Fibroblast of mammary gland (primary cell): ENCODE results near the gene TEDC1.

Experiments used
- DNase-seq: peaks from one replicate; pipeline ENCODE4 v3.0.0-alpha.2; 2010; ENCODE audit warnings: low read depth
- H3K4me3 ChIP-seq: 2 replicates; pipeline ENCODE4 v1.5.1; 2011; ENCODE audit warnings: low read depth, mild to moderate bottlenecking, low read length, moderate library complexity; ENCODE audit not compliant: control insufficient read depth
- TF ChIP-seq, protein P1 (sequence below): conservative IDR thresholded peaks from 2 replicates; pipeline ENCODE4 v1.5.1; 2011; ENCODE audit warnings: low read depth, low read length, inconsistent platforms; ENCODE audit not compliant: control insufficient read depth, insufficient read depth

The TEDC1 gene

DNA sequence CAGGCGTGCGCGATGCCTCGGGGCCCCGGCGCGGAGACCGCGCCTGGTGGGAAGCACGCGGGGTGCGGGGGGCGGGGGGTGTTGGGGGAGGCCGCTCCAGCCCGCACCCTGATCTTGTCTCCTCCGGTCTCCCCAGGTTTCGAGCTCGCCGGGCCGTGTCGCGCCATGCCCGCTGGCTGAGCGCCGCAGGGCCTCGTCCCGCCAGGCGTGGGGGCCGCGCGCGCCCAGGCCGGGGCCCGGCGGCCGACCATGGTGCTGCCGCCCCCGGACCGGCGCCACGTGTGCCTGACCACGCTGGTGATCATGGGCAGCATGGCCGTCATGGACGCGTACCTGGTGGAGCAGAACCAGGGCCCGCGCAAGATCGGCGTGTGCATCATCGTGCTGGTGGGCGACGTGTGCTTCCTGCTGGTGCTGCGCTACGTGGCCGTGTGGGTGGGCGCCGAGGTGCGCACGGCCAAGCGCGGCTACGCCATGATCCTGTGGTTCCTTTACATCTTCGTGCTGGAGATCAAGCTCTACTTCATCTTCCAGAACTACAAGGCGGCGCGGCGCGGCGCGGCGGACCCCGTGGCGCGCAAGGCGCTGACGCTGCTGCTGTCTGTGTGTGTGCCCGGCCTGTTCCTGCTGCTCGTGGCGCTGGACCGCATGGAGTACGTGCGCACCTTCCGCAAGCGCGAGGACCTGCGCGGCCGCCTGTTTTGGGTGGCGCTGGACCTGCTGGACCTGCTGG lies 37.7 kb downstream of the TEDC1 start:
- TF ChIP-seq, protein P1, sequence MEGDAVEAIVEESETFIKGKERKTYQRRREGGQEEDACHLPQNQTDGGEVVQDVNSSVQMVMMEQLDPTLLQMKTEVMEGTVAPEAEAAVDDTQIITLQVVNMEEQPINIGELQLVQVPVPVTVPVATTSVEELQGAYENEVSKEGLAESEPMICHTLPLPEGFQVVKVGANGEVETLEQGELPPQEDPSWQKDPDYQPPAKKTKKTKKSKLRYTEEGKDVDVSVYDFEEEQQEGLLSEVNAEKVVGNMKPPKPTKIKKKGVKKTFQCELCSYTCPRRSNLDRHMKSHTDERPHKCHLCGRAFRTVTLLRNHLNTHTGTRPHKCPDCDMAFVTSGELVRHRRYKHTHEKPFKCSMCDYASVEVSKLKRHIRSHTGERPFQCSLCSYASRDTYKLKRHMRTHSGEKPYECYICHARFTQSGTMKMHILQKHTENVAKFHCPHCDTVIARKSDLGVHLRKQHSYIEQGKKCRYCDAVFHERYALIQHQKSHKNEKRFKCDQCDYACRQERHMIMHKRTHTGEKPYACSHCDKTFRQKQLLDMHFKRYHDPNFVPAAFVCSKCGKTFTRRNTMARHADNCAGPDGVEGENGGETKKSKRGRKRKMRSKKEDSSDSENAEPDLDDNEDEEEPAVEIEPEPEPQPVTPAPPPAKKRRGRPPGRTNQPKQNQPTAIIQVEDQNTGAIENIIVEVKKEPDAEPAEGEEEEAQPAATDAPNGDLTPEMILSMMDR: no peak
- H3K4me3 ChIP-seq: no peak overlapping the region
- DNase-seq: no peak

DNA sequence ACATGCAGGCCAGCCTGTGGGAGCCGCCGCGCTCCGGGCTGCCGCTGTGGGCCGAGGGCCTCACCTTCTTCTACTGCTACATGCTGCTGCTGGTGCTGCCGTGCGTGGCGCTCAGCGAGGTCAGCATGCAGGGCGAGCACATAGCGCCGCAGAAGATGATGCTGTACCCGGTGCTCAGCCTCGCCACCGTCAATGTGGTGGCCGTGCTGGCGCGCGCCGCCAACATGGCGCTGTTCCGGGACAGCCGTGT lies 38.2 kb downstream of the TEDC1 start:
- DNase-seq: no peak
- TF ChIP-seq, protein P1: no peak
- H3K4me3 ChIP-seq: no peak overlapping the region

DNA sequence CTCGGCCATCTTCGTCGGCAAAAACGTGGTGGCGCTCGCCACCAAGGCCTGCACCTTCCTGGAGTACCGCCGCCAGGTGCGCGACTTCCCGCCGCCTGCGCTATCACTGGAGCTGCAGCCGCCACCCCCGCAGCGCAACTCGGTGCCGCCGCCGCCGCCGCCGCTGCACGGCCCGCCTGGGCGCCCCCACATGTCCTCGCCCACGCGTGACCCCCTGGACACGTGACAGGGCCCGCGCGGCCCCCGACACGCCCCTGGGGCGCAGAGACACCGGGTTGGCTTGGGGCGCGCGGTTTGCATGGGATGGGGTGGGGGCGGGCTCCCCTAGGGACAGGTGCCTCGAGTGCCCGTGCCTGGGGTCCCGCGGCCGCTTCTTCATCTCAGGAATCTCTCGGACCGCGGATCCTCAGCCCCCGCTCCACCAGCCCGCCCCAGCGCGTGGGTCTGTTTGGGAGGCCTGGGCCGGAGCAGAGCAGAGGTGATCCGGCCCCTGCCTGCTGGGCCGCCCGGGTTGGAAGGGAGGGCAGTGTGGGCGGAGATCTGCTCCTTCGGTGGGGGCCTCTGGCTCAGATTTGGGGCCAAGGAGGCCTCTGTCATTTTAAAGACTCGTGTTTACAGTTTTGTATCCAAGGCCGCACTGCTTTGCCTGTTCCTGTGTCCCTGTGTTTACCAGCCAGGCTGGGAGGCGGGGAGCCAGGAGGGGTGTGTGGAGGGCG lies 38.7 kb downstream of the TEDC1 start:
- TF ChIP-seq, protein P1: no peak
- DNase-seq: no peak
- no peak overlapping the region for H3K4me3 ChIP-seq

DNA sequence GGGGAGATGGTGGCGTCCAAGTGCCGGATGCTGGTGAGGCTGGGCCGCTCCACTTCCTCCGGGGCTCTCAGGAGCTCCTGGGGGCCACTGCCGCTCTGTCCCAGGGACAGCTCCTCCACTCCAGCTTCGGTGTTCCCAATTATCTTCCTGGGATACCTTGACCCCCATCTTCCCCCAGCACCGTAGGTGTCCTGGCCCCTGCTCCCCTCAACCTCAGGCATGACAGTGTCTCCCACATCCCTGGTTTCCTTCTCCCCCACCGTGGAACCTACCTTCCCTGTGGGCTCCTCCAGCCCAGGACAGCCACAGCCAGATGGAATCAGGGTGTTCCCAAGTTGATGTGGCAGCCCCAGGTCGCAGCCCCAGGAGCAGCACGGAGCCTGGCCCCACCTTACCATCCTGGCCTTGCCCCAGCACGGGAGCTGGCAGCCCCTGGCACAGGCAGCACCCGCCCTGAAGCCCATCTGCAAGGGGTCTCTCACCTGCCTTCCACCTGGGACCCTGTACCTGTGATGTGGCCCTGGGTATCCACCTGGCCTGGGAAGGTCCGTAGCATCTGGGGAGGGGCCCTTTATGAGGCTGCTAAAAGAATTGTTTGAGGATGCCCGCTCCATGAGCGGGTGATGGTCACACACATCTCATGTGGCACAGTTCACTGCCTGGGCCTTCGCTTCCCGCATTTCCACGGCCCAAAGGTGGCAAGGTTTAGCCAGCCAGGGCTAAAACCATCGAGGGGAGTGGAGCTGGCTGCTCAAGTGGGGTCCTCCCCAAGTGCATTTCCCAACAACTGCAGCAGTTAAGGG lies 39.4 kb downstream of the TEDC1 start:
- no peak overlapping the region for H3K4me3 ChIP-seq
- no peak for DNase-seq
- TF ChIP-seq, protein P1: no peak

DNA sequence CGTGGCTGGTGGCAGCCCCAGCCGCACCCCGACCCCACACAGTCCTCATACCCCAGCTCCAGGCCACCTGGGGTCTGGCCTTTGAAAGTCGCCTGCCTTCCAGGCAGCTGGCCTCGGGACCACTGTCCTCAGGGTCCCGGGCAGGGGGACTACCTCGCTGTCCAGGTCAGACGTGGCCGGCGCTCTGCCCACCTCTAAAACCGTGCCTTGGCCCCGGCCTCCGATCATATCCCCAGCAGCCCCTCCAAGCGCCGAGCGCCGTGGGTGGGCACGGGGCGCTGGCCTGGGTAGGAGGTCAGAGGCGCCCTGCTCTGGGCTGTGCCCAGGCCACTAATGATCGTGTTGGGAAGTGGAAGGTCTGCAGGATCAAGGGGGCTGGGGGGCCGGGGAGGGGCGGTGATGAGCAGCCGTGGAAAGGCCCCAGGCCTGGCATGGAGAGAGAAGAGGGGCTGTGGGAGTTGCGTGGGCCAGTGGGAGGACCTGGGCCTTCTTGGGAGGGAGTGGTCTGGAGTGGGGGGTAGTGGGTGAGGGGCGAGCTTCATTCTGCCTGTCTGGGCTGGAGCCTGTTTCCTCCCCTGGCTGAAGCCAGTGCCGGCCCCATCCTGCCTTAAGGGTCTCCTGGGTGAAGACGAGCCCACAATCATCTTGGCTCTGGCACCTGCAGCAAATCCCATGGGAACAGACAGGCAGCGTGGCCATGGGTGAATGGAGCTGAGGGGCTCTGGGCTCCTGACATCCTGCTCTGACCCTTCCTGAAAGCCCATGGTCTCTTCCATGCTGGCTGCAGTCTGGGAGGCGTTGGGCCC lies 40.2 kb downstream of the TEDC1 start:
- H3K4me3 ChIP-seq: no peak overlapping the region
- TF ChIP-seq, protein P1: no peak
- DNase-seq: no peak

DNA sequence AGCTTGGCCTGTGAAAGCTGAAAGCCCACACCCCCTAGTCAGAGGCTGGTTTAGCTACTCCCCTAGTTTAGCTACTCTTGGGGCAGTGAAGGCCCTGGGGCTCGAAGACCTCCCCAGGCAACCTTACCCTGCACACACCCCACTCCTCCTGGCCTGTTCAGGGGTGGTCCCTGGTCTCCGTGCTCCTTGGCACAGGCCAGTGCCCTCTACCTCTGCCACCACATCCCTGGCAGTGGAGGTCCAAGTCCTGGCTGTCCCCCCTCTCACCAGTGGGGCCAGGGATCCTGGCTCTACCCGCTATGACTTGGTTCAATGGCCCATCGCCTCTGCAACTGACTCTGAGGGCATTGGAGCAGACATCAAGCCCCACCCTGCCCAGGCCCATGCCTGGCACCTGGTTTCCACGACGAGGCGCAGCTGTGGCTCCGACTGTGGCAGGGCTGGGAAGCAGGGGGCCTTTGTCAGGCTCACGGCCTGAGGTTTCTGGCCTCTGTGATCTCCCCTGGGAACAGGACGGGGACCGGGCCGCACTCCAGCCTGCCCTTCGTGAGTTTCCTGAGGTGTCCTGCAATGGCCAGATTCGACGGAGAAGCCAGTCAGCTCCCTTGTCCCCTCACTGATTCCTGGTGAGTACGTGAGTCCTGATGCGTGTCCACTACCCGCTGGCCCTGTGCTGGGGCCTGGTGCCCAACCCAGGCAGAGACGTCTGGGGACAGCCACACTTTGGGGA lies 41.0 kb downstream of the TEDC1 start:
- no peak for DNase-seq
- TF ChIP-seq, protein P1: no peak
- H3K4me3 ChIP-seq: no peak overlapping the region
